GM12874 (cell line): Measurements from ENCODE around the gene DUOXA2.
A peak's percentile ranks its signal among the peaks of the same experiment; 100 is the strongest.

Source experiments
- TF ChIP-seq, protein P1 (sequence below): IDR thresholded peaks from 2 replicates; pipeline ENCODE4 v1.5.1; 2011; ENCODE audit warnings: low read depth, mild to moderate bottlenecking, control low read depth, low read length, moderate library complexity; ENCODE audit not compliant: insufficient read depth

Gene DUOXA2

DNA sequence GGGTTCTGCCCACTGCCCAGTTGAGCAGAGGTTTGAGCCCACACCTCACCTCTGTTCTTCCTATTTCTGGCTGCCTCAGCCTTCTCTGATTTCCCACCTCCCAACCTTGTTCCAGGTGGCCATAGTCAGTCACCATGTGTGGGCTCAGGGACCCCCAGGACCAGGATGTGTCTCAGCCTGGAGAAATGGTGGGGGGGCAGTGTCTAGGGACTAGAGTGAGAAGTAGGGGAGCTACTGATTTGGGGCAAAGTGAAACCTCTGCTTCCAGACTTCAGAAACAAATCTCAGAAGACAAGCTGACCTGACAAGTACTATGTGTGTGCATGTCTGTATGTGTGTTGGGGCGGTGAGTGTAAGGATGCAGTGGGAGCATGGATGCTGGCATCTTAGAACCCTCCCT lies 50.8 kb downstream of the DUOXA2 start:
- TF ChIP-seq, protein P1, sequence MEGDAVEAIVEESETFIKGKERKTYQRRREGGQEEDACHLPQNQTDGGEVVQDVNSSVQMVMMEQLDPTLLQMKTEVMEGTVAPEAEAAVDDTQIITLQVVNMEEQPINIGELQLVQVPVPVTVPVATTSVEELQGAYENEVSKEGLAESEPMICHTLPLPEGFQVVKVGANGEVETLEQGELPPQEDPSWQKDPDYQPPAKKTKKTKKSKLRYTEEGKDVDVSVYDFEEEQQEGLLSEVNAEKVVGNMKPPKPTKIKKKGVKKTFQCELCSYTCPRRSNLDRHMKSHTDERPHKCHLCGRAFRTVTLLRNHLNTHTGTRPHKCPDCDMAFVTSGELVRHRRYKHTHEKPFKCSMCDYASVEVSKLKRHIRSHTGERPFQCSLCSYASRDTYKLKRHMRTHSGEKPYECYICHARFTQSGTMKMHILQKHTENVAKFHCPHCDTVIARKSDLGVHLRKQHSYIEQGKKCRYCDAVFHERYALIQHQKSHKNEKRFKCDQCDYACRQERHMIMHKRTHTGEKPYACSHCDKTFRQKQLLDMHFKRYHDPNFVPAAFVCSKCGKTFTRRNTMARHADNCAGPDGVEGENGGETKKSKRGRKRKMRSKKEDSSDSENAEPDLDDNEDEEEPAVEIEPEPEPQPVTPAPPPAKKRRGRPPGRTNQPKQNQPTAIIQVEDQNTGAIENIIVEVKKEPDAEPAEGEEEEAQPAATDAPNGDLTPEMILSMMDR: no peak

DNA sequence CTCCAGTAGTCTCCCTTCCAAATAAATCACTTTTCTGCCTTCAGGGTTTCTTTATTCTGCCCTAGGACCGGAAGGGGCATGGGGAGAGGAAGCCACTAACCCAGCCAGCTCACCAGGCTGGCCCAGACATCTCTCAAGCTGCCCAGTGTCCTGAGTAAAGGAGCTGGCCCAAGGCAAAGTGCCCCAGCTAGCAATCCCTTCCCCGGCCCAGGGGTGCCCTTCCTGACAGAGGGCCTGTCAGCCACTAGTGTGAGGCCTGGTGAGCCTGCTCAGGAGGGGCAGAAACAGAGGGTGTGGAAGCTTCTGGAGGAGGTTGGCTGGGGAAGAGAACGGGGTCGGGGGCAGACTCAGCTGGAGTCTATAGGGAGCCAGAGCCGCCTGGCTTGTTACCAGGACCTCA lies 51.4 kb downstream of the DUOXA2 start:
- TF ChIP-seq, protein P1: no peak

DNA sequence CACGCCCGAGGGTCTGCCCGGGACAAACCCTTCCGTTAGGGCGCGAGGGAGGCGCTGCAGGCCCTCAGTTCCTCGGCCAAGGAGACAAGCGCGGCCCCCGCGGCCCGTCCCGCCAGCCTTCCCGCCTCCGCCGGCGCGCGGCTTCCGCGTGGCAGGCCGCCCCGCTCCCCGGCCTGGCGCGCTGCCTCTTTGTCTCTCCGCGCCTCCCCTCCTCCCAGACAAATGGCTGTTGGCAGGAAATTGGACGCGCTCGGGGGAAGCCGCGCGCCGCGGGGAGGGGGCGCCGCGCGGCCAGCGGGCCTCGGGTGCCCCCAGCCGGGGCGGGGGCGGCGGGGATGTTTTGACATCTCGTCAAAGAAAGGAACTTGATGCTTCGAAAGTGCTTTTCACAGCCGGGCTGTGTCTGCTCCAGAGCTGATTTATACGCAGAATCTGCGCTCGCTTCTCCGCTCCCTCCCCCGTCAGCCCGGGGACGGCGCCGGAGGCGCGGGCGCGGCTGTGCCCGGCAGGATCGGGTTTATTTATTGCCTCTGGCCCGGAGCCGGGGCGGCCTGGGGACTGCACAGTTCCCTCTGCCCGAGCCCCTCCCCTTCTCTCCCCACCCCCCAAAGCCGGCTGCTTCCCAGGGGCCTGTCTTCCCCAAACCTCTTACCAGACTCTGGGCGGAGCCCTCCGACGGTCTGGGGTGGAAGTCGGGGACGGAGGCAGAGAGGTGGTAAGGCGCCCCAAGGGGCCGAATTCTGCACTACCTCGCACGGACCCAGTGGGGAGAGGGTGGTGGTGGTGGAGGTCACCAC lies 52.9 kb downstream of the DUOXA2 start:
- TF ChIP-seq, protein P1: peak; percentile 85

DNA sequence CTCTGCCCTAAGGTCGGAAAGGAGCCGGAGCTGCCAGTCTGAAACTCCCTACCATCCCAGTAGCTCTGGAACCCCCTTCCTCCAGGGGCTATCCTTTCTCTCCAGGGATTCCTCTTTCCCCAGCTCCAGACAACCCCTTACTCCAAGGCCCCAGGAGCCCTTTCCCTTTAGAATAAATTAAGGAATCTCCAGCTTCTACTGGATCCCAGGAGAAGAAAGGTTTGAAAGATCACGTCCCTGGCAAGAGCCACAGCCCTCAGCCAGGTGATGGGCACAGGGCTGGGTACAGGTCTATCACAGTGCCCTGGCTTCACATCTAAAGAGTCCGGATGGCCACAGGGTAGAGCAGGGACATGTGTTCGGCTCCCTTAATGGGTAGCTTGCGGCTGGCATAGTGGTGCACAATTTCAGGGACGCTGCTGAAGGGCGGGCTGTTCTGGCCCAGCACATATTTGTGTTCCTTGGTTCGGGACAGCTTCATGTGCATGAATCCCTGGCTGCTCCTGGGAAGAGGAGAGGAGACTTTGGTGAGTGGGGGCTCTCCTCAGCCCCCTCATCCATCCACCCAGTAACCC lies 53.6 kb downstream of the DUOXA2 start:
- TF ChIP-seq, protein P1: no peak
